Measurements from ENCODE around the gene NEXN.

DNA sequence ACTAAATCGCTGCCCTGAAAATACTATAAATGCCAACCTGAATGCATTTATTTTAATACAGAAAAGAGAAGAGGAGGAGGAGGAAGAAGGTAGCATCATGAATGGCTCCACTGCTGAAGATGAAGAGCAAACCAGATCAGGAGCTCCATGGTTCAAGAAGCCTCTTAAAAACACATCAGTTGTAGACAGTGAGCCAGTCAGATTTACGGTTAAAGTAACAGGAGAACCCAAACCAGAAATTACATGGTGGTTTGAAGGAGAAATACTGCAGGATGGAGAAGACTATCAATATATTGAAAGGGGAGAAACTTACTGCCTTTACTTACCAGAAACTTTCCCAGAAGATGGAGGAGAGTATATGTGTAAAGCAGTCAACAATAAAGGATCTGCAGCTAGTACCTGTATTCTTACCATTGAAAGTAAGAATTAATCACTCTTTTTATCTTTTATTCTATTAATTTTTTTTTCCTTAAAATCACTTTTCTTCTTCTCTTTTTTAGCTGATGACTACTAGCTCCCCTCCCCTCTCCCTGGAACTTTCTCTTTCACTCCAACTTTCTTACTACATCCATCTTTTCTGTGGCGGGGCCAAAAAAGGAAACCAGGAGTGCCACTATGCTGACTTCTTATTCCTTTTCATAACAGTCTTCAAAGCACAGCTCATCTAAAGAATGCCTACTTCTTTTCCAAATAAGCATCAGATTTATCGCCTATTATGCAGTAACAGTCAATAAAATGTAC is 54.1 kb downstream of the NEXN start:
- TF ChIP-seq, protein P1, sequence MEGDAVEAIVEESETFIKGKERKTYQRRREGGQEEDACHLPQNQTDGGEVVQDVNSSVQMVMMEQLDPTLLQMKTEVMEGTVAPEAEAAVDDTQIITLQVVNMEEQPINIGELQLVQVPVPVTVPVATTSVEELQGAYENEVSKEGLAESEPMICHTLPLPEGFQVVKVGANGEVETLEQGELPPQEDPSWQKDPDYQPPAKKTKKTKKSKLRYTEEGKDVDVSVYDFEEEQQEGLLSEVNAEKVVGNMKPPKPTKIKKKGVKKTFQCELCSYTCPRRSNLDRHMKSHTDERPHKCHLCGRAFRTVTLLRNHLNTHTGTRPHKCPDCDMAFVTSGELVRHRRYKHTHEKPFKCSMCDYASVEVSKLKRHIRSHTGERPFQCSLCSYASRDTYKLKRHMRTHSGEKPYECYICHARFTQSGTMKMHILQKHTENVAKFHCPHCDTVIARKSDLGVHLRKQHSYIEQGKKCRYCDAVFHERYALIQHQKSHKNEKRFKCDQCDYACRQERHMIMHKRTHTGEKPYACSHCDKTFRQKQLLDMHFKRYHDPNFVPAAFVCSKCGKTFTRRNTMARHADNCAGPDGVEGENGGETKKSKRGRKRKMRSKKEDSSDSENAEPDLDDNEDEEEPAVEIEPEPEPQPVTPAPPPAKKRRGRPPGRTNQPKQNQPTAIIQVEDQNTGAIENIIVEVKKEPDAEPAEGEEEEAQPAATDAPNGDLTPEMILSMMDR (CRISPR knock-in tag; IDR thresholded peaks at IDR 0.05) = no peak
- TF ChIP-seq, protein P2, sequence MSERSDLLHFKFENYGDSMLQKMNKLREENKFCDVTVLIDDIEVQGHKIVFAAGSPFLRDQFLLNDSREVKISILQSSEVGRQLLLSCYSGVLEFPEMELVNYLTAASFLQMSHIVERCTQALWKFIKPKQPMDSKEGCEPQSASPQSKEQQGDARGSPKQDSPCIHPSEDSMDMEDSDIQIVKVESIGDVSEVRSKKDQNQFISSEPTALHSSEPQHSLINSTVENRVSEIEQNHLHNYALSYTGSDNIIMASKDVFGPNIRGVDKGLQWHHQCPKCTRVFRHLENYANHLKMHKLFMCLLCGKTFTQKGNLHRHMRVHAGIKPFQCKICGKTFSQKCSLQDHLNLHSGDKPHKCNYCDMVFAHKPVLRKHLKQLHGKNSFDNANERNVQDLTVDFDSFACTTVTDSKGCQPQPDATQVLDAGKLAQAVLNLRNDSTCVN (CRISPR knock-in tag; IDR thresholded peaks at IDR 0.05; ENCODE audit: borderline replicate concordance) = no peak
- TF ChIP-seq, protein P3, sequence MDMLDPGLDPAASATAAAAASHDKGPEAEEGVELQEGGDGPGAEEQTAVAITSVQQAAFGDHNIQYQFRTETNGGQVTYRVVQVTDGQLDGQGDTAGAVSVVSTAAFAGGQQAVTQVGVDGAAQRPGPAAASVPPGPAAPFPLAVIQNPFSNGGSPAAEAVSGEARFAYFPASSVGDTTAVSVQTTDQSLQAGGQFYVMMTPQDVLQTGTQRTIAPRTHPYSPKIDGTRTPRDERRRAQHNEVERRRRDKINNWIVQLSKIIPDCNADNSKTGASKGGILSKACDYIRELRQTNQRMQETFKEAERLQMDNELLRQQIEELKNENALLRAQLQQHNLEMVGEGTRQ (IDR thresholded peaks at IDR 0.05; ENCODE audit: low read depth, low read length) = no peak
- TF ChIP-seq, protein P3 (CRISPR knock-in tag; IDR thresholded peaks at IDR 0.05; ENCODE audit: borderline replicate concordance) = no peak

All from HepG2 (cell line).